K562 (cell line): ENCODE data around the gene SPINK5. TPM values are rescaled to one million over a fixed set of nuclear protein-coding genes. Genes with fewer than 3 reads are reported as not detected.

Experiments used
- ATAC-seq: fragments of 200-7000 bp; cut with Tn5 transposase; 3 replicates; pipeline ENCODE4 v1.9.1; 2020; ENCODE audit warnings: moderate library complexity
- BruUV-seq: library from RNA; stranded (reverse); fragments of 400-500 nt; replicated peaks from 2 replicates; lab custom pipeline; 2021; lab: Mats Ljungman, UMichigan
- CTCF ChIA-PET: fragments of 300-600 bp; formaldehyde crosslinking; extraction: SDS; loops from one replicate; lab custom pipeline; 2021; ENCODE audit warnings: low intra/inter-chr PET ratio; lab: Yijun Ruan, JAX
- POLR2A ChIA-PET: fragments of 300-600, 350-650 bp; sonication (Branson Sonifier 250); formaldehyde crosslinking; extraction: SDS; loops from one replicate; lab custom pipeline; 2021; ENCODE audit warnings: antibody characterized with exemption, inconsistent platforms; lab: Yijun Ruan, JAX
- DNase-seq, 4 experiments: peaks; one replicate each; pipeline versions ENCODE4 v3.0.0 to v3.0.0-alpha.2; 2011 to 2018; ENCODE audit warnings: low spot score in 3 of 4, mixed read lengths in 3 of 4; ENCODE audit errors: extremely low read depth in 1 of 4
- FAIRE-seq: peaks from 2 replicates; lab custom pipeline; 2011; peaks lifted over from hg19 to GRCh38; lab: Jason Lieb, UNC
- H2AFZ ChIP-seq: 2 replicates; pipeline ENCODE4 v1.6.0; 2011; ENCODE audit warnings: low read depth, low read length, control low read depth, inconsistent platforms
- H3K27ac ChIP-seq: fragments of 200-600 bp; 3 replicates; pipeline ENCODE4 v1.8.0; 2011; ENCODE audit warnings: low read depth, mild to moderate bottlenecking, control low read depth, inconsistent platforms, low read length, moderate library complexity, mixed read lengths; ENCODE audit errors: extremely low read depth
- H3K27me3 ChIP-seq, 2 experiments: fragments of 300-600 bp in 1 of 2; 2 replicates in 1 of 2; 3 replicates in 1 of 2; pipeline versions ENCODE4 v1.6.0 to v1.8.0; 2011; ENCODE audit warnings: inconsistent platforms in 2 of 2, low read length in 2 of 2, mild to moderate bottlenecking in 1 of 2, mixed read lengths in 1 of 2, moderate library complexity in 1 of 2; ENCODE audit not compliant: control insufficient read depth in 2 of 2, insufficient read depth in 2 of 2
- H3K36me3 ChIP-seq: fragments of 300-600 bp; 3 replicates; pipeline ENCODE4 v1.8.0; 2011; ENCODE audit warnings: mild to moderate bottlenecking, low read length, inconsistent platforms; ENCODE audit not compliant: control insufficient read depth, insufficient read depth
- H3K4me1 ChIP-seq, 2 experiments: fragments of 200-600 bp in 1 of 2; replicated peaks in 1 of 2; 2 replicates in 1 of 2; 3 replicates in 1 of 2; pipeline versions ENCODE4 v1.5.1 to v1.8.0; 2011; ENCODE audit warnings: inconsistent platforms in 2 of 2, low read length in 2 of 2, mild to moderate bottlenecking in 1 of 2, mixed read lengths in 1 of 2, moderate library complexity in 1 of 2; ENCODE audit not compliant: control insufficient read depth in 2 of 2, insufficient read depth in 2 of 2
- H3K4me2 ChIP-seq: 2 replicates; pipeline ENCODE4 v1.6.1; 2011; ENCODE audit warnings: low read length, control low read depth, inconsistent platforms, mixed read lengths; ENCODE audit not compliant: insufficient read depth
- H3K4me3 ChIP-seq: fragments of 200-600 bp; sonication (generic), shearing (Covaris generic); 2 replicates; pipeline ENCODE4 v1.5.1; 2016; ENCODE audit warnings: control low read depth, inconsistent platforms
- H3K79me2 ChIP-seq: fragments of 200-600 bp; 3 replicates; pipeline ENCODE4 v1.8.0; 2011; ENCODE audit warnings: low read length, inconsistent platforms; ENCODE audit not compliant: control insufficient read depth, insufficient read depth
- H3K9ac ChIP-seq, 2 experiments: 2 replicates each; pipeline versions ENCODE4 v1.6.0 to v1.6.1; 2011; ENCODE audit warnings: low read depth in 2 of 2, low read length in 2 of 2, control low read depth in 1 of 2, inconsistent platforms in 1 of 2, mild to moderate bottlenecking in 1 of 2, mixed read lengths in 1 of 2; ENCODE audit not compliant: insufficient read depth in 1 of 2
- H3K9me1 ChIP-seq: one replicate; pipeline ENCODE4 v1.6.0; 2011; ENCODE audit warnings: inconsistent platforms, mild to moderate bottlenecking, low read length, moderate library complexity; ENCODE audit not compliant: control insufficient read depth, insufficient read depth
- H3K9me3 ChIP-seq: replicated peaks from 2 replicates; pipeline ENCODE4 v1.5.1; 2011; ENCODE audit warnings: low read depth, low read length, inconsistent platforms; ENCODE audit not compliant: control insufficient read depth, insufficient read depth
- H4K20me1 ChIP-seq: replicated peaks from 2 replicates; pipeline ENCODE4 v1.6.1; 2011; ENCODE audit warnings: low read length, inconsistent platforms, mixed read lengths; ENCODE audit not compliant: control insufficient read depth, insufficient read depth
- ADNP ChIP-seq: fragments of 200-800 bp; sonication (Bioruptor generic); IDR thresholded peaks from 2 replicates; pipeline ENCODE4 v1.6.1; 2016; ENCODE audit warnings: missing genetic modification characterization, missing compliant biosample characterization
- BACH1 ChIP-seq: fragments of 200-800 bp; sonication (Bioruptor generic); IDR thresholded peaks from 2 replicates; pipeline ENCODE4 v1.6.1; 2016; ENCODE audit warnings: missing genetic modification characterization, missing compliant biosample characterization
- HDAC3 ChIP-seq: fragments of 450-650 bp; IDR thresholded peaks from 2 replicates; pipeline ENCODE4 v1.6.1; 2018; ENCODE audit warnings: borderline replicate concordance, mild to moderate bottlenecking, moderate library complexity; ENCODE audit not compliant: partially characterized antibody
- MCM2 ChIP-seq: fragments of 450-650 bp; IDR thresholded peaks from 2 replicates; pipeline ENCODE4 v1.6.1; 2017; ENCODE audit warnings: low read depth, mild to moderate bottlenecking
- MCM7 ChIP-seq, 2 experiments: fragments of 450-650 bp; IDR thresholded peaks; 2 replicates each; pipeline ENCODE4 v1.6.1; 2016 to 2018
- MED1 ChIP-seq: sonication (generic); formaldehyde crosslinking; IDR thresholded peaks from 2 replicates; pipeline ENCODE4 v1.8.1; 2023; ENCODE audit warnings: missing genetic modification reagents, borderline replicate concordance
- NR2C1 ChIP-seq, 2 experiments: fragments of 450-650 bp; IDR thresholded peaks; 2 replicates each; pipeline ENCODE4 v1.6.1; 2017; ENCODE audit warnings: mild to moderate bottlenecking in 2 of 2, antibody characterized with exemption in 1 of 2, inconsistent platforms in 1 of 2, missing compliant biosample characterization in 1 of 2, missing genetic modification characterization in 1 of 2
- PURB ChIP-seq: sonication (generic); formaldehyde crosslinking; IDR thresholded peaks from 2 replicates; pipeline ENCODE4 v1.9.0; 2021; ENCODE audit warnings: low read depth, mild to moderate bottlenecking, missing genetic modification reagents
- SNIP1 ChIP-seq: fragments of 450-650 bp; IDR thresholded peaks from 2 replicates; pipeline ENCODE4 v1.7.1; 2017; ENCODE audit warnings: low read depth, mild to moderate bottlenecking
- WHSC1 ChIP-seq: IDR thresholded peaks from one replicate; pipeline ENCODE4 v1.6.1; 2012; ENCODE audit warnings: low read length, control low read depth, inconsistent platforms
- ZBTB8A ChIP-seq: fragments of 450-650 bp; IDR thresholded peaks from 2 replicates; pipeline ENCODE4 v1.6.1; 2018; ENCODE audit warnings: mild to moderate bottlenecking, moderate library complexity; ENCODE audit not compliant: partially characterized antibody
- WGBS: fragments of 100-300 bp; shearing (Covaris generic); methylation state at CpG from one replicate; pipeline ENCODE4 v1.1.6; 2016; ENCODE audit warnings: low coverage, mixed read lengths; ENCODE audit not compliant: insufficient coverage; ENCODE audit errors: missing lambda C conversion rate; 5-methylcytosine and 5-hydroxymethylcytosine counted together
- in situ Hi-C: fragments of 300-500 bp; cut with MboI; formaldehyde crosslinking; loops from 4 replicates; pipeline ENCODE4 v1.15.0; 2018; ENCODE audit warnings: inconsistent platforms, mixed read lengths
- intact Hi-C: fragments of 100-400 bp; cut with micrococcal nuclease; formaldehyde crosslinking; loops from 2 replicates; pipeline ENCODE4 v1.14.2; 2022
- polyA plus RNA-seq, 8 experiments: library from polyadenylated mRNA; depleted of rRNA in 4 of 8; stranded (reverse) in 5 of 8; unstranded in 3 of 8; fragments of >200 nt; fragmentation: Nextera tagmentation in 2 of 8; fragmentation: Illumina TruSeq in 1 of 8; extraction: Ambion mirVana in 2 of 8; extraction: Trizol in 1 of 8; gene quantifications; 2 replicates each; pipeline versions ENCODE4 v1.2.1 to v1.2.3, GENCODE V29; 2011 to 2014; ENCODE audit warnings: inconsistent platforms in 1 of 8, missing spikeins in 1 of 8
- total RNA-seq, 7 experiments: library from RNA; depleted of rRNA in 6 of 7; stranded (reverse); fragments of >200 nt in 6 of 7; fragmentation: Illumina TruSeq in 2 of 7; extraction: Trizol in 2 of 7; gene quantifications; 2 replicates each; pipeline versions ENCODE4 v1.2.1 to v1.2.3, GENCODE V29; 2011 to 2021; ENCODE audit warnings: low replicate concordance in 1 of 7
- TF ChIP-seq, protein P1 (sequence below): fragments of 250-450 bp; sonication (Bioruptor Pico); IDR thresholded peaks from 2 replicates; pipeline ENCODE4 v1.5.0; 2021

Gene SPINK5
- total and polyA plus RNA-seq, 9 of the 15 experiments (the other 6 are each of a cell fraction or from before 2014, with no cell fraction given), result 0.07 to 0.68 (median 0.16) TPM; not detected in 1

DNA sequence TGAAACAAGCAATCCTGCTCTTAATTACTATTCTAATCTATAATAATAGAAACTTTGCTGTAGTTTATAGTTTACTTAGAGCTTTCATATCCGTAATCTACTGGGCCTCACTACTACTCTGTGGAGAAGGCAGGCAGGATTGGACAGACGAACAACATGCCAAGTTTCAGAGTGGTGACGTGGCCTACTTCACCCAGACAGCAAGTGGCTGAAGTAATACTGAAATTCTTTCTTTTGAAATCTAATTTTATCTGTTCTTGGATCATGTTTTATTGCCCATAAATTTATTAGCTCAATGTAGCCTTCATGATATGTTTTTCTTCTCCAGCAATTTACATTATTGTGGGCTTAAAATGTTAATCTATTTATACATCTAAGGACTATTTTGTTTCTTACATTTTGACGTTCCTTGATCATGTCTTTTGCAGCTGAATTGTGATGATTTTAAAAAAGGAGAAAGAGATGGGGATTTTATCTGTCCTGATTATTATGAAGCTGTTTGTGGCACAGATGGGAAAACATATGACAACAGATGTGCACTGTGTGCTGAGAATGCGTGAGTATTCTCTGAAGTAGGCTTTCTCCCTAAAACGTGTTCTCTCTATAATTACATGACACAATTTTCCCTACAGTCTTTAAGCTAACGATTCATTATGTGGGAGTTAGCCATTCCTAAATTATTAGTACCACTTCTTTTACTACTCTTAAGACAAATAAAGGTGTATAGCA, 22.4 kb downstream of the SPINK5 start:
- 10% methylated on average over 7 of the region's 7 CpGs for WGBS
- TF ChIP-seq ZBTB8A, result no peak
- no peak for TF ChIP-seq MCM7 (IDR thresholded peaks at IDR 0.05)
- no peak for TF ChIP-seq PURB (CRISPR knock-in tag)
- TF ChIP-seq WHSC1, result no peak
- no peak for TF ChIP-seq ADNP (tag)
- TF ChIP-seq, protein P1, sequence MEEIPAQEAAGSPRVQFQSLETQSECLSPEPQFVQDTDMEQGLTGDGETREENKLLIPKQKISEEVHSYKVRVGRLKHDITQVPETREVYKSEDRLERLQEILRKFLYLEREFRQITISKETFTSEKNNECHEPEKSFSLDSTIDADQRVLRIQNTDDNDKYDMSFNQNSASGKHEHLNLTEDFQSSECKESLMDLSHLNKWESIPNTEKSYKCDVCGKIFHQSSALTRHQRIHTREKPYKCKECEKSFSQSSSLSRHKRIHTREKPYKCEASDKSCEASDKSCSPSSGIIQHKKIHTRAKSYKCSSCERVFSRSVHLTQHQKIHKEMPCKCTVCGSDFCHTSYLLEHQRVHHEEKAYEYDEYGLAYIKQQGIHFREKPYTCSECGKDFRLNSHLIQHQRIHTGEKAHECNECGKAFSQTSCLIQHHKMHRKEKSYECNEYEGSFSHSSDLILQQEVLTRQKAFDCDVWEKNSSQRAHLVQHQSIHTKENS (CRISPR knock-in tag), result no peak
- TF ChIP-seq MED1, result no peak
- TF ChIP-seq MCM2, result no peak
- no peak for TF ChIP-seq BACH1 (tag)
- no peak for TF ChIP-seq HDAC3
- no peak for TF ChIP-seq NR2C1 (IDR thresholded peaks at IDR 0.05)
- no peak for TF ChIP-seq NR2C1 (tag; IDR thresholded peaks at IDR 0.05)
- no peak for TF ChIP-seq SNIP1
- TF ChIP-seq, all 486 proteins: peak for 0
- ChIA-PET POLR2A (no interaction called here), CTCF (no interaction called here)
- H3K79me2 ChIP-seq, result no peaks in the 10 kb centered on the region
- H3K4me2 ChIP-seq, result no peak overlapping the region
- no peaks in the 10 kb centered on the region for H3K27me3 ChIP-seq
- H3K9me1 ChIP-seq, result no peaks in the 10 kb centered on the region
- ATAC-seq, result no peak
- no peak overlapping the region for H2AFZ ChIP-seq
- H4K20me1 ChIP-seq, result no peaks in the 10 kb centered on the region
- FAIRE-seq, result no peak
- H3K9ac ChIP-seq, result no peak overlapping the region
- BruUV-seq, result no TSS peak
- in situ Hi-C loops, result no loop called here
- intact Hi-C loops, result no loop called here
- H3K27ac ChIP-seq, result no peak overlapping the region
- DNase-seq, result no peak
- no peaks in the 10 kb centered on the region for H3K4me1 ChIP-seq
- H3K4me3 ChIP-seq, result no peak overlapping the region
- H3K9me3 ChIP-seq, result no peaks in the 10 kb centered on the region
- no peaks in the 10 kb centered on the region for H3K36me3 ChIP-seq
